ENCODE measurements around the gene TAGLN2. TPM values are rescaled to one million over a fixed set of nuclear protein-coding genes. Genes with fewer than 3 reads are reported as not detected.

The TAGLN2 gene
- total RNA-seq, 1 experiment from 2014 or later = 66.9 TPM

GRCh38 chr1:159892944-159893343 is 32.4 kb downstream of the TAGLN2 start:
- H3K4me1 Mint-ChIP-seq = peaks cover 9% of the 10 kb centered on the region
- POLR2A ChIA-PET = no interaction called here
- no peak for TF ChIP-seq JAZF1 (CRISPR knock-in tag; IDR thresholded peaks at IDR 0.05)
- TF ChIP-seq STAT6 (CRISPR knock-in tag; conservative IDR thresholded peaks at IDR 0.05; ENCODE audit: low read depth) = no peak
- TF ChIP-seq TCF7 (CRISPR knock-in tag; IDR thresholded peaks at IDR 0.05; ENCODE audit: low read depth) = no peak
- no peak for TF ChIP-seq CBFB (CRISPR knock-in tag; IDR thresholded peaks at IDR 0.05; ENCODE audit: low read depth)
- no peak for TF ChIP-seq ETV6 (CRISPR knock-in tag; IDR thresholded peaks at IDR 0.05)
- no peak for TF ChIP-seq MXD4 (CRISPR knock-in tag; IDR thresholded peaks at IDR 0.05; ENCODE audit: borderline replicate concordance)
- no peak for TF ChIP-seq ZNF219 (CRISPR knock-in tag; IDR thresholded peaks at IDR 0.05; ENCODE audit: borderline replicate concordance)
- TF ChIP-seq SOX15 (CRISPR knock-in tag; IDR thresholded peaks at IDR 0.05) = no peak
- TF ChIP-seq E2F4 (CRISPR knock-in tag; IDR thresholded peaks at IDR 0.05; ENCODE audit: borderline replicate concordance, low read depth) = no peak
- TF ChIP-seq ZSCAN18 (CRISPR knock-in tag; IDR thresholded peaks at IDR 0.05) = no peak
- ATAC-seq (peak; percentile 40; the same call in 1 of the 2 replicates), DNase-seq (ENCODE audit: low spot score) (no peak)
- H3K27me3 Mint-ChIP-seq (ENCODE audit: low read depth) = peaks cover 2% of the 10 kb centered on the region; the same call in 1 of the 2 replicates
- H3K9me3 Mint-ChIP-seq = no peaks in the 10 kb centered on the region
- no peaks in the 10 kb centered on the region for H3K36me3 Mint-ChIP-seq
- no peak overlapping the region for H3K27ac Mint-ChIP-seq
- CTCF ChIA-PET = interaction anchor here (0.6 to 11.5 kb wide), 34 partner anchors 11 to 741 kb away, joined by 3 to 188 read pairs (median 4); partner anchors contain the start of genes DUSP23, IGSF9, SLAMF8 and TAGLN2
- H3K4me3 Mint-ChIP-seq = no peak overlapping the region

GRCh38 chr1:159891275-159892157 is 33.8 kb downstream of the TAGLN2 start:
- Mint-ChIP-seq H3K27me3 (ENCODE audit: low read depth) (peaks cover 2% of the 10 kb centered on the region; the same call in 1 of the 2 replicates), H3K27ac (no peak overlapping the region), H3K4me3 (no peak overlapping the region), H3K36me3 (no peaks in the 10 kb centered on the region), H3K4me1 (peaks cover 9% of the 10 kb centered on the region), H3K9me3 (no peaks in the 10 kb centered on the region)
- TF ChIP-seq USF2 (CRISPR knock-in tag; IDR thresholded peaks at IDR 0.05) = peak; percentile 56
- no peak for TF ChIP-seq MLX (CRISPR knock-in tag; IDR thresholded peaks at IDR 0.05)
- TF ChIP-seq CTCF (IDR thresholded peaks at IDR 0.05) = peak; percentile 79
- no peak for TF ChIP-seq NFATC4 (CRISPR knock-in tag; IDR thresholded peaks at IDR 0.05)
- no peak for TF ChIP-seq ZNF425 (CRISPR knock-in tag; conservative IDR thresholded peaks at IDR 0.05)
- TF ChIP-seq ZNF396 (CRISPR knock-in tag; IDR thresholded peaks at IDR 0.05; ENCODE audit: borderline replicate concordance) = no peak
- TF ChIP-seq MYBL2 (CRISPR knock-in tag; IDR thresholded peaks at IDR 0.05) = no peak
- ChIA-PET POLR2A (interaction anchor here (0.8 kb wide), 1 partner anchor 80 kb away, joined by 4 read pairs; no protein-coding TSS in a partner anchor), CTCF (interaction anchor here (0.6 to 11.5 kb wide), 37 partner anchors 9 to 694 kb away, joined by 3 to 188 read pairs (median 5); partner anchors contain the start of genes CFAP45, DUSP23 and FCRL6)
- ATAC-seq (peak; percentile 93), DNase-seq (ENCODE audit: low spot score) (peak; percentile 82)
